NCI-H2107 treated with DMSO at 0.1 percent for 48 hours (cell line): ENCODE measurements around the gene LBX1.

Experiments used
- DNase-seq: peaks from one replicate; lab custom pipeline; 2025; ENCODE audit not compliant: unreplicated experiment; lab: John Stamatoyannopoulos, UW

LBX1 gene

DNA sequence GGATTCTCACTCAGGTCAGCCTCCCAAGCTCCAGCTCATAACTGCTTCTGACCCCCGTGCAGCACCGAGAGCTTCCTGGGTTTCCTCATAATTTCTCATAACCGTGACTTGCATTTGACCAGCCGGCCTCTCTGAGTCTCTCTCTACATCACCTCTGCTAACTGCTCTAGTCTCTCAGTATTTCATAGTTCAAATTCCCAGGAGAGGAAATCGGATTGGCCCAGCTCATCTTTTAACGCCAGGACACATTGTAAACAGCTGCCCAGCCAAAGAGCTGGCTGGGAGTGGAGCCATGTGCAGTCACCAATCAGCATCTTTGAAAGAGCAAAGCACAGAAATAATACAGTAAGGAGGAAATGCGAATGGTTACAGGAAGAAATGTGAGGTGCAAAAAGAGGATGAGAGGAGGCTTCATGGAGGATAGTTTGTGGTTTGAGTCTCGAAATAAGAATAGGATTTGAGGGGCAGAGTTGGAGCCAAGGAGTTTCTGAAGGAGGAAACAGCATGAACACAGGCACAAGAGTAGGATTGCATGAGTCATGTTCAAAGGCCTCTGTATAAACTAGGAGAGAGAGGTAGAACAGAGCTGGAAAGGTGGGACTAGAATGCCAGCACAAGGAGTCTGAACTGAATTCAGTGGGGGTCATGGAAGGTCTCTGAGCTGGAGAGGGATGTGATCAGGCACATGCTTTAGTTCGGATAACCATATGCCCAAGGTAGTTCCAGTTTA lies 15.2 kb upstream of the LBX1 start:
- no peak for DNase-seq

DNA sequence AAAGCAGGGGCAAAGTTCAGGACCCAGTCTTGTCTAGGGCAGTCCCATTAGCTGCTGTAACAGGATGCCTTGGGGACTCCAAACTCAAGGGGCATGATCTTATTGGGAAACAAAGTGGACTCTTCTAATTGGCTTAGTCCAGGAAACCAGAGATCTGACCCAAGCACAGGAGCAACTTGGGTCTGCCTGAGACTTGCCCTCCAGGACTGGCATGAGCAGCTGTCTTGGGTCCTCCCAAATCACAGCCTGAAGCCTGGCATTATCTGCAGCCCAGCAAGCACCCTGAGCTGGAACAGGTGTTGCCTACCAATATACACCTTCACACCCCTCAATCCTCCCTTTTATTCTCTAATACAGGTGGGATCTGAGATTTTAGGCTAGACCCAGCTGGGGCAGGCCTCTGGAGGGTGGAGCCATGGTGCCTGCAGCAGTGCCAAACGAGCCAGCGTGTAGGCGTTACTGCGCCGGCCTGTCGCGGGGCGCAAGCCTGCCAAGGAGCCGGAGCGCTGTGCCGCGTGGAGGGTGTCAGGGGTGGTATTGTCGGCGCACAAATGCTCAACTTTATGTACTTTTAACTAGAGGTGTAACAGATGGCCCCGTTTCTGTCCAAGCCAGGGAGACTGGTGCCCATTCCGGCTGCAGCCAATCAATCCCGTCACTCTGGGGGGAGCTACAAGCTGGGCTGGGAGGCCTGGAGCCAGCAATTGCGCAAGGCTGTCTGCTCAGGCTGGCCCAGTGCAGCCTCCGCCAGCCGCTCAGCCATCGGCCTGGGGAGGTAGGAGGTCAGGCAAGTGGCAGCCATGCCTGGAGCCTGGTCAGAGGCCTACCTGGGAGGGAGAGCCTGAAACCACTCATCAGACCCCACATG lies 12.8 kb upstream of the LBX1 start:
- no peak for DNase-seq

DNA sequence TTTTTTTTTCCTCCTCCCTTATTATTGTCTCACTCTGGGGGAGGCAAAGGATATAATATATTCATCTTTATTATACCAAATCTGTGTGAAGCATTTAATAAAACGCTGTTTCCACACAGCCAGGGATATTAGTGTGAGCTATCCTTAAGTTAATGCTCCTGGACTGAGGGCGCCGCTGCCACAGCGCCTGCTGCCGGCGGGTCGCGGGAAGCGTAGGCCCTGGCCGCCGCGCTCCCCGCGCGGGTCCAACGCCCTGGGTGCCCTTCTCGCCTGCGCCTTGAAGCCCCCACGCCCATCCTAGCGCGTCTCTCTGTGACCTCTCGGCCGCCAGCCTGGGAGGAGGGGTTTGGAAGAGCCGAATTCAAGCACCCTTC lies 9.5 kb upstream of the LBX1 start:
- DNase-seq = no peak

DNA sequence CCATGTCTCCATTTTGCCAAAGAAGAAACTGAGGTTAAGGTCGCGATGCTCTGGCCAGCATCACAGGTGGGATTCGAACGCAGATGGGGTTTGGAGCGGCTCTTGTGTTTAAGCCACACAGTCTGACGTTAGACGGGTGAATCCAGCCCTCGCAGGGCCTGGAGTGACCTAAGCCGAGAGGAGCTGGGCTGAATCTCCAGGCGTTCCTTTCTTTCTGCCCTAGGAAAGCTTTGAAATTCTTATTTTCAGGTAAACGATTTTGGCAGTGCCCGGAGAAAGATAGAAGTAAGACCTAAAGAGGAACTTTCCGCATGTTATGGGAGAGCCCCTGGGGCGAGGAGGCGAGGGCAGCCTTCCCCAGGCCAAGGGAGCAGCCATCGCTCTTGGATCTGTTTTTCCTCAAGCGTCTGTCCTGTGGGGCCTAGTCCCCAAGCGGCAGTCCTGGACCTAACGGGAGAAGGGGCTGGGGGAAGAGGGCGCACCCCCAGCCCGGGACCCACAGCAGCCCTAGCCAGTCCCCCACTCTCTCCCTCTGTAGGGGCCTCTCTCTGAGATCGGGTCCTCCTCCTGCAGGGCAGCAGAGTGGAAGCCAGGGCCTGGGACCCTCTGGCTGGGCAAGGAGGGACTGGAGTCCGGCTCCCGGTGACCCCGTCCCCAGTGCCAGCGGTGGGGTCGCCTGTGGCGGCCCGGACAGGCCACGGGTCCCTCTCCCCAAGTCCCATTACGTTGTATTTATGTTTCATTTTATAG lies 8.9 kb upstream of the LBX1 start:
- DNase-seq = no peak

DNA sequence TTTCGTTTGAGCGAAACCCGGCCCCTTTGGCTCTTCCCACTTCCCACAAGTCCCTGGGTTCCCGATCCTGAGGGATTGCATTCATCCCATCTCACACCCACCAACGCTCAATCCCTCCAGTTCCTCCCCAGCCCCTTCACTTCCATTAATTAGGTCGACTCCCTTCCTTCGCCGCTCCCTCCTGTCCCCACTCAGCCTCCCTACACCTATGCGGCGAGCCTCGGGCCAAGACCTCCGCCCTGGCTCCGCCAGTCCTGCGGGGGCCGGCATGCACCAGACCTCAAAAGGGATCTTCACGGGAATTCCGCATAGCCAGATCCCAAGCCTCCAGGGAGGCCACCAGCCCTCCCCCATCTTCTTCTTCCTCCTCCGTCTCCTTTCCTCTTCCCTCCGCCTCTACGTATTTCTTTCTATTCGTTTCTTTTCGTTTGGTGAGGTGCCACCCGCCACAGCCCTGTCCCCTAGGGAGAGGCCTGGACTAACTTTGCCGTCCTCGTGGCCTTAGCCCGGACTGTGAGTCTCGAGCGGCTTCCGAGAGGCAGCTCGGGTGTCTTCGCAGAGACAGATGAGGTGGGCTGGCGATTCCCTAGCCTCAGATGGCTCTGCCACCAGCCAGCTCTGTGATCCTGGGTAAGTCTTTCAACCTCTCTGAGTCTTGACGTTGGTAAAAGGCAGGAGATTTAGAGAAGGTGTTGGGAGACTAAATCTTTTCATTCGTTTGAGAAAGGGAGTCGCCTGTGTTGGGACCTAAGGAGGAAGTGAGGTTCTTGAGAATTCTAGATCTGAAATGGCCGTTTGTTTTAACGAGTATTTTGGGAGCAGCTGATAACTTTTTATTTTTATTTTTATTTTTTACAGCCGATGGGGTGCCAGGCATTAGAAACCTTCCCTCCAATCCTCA lies 8.1 kb upstream of the LBX1 start:
- no peak for DNase-seq

DNA sequence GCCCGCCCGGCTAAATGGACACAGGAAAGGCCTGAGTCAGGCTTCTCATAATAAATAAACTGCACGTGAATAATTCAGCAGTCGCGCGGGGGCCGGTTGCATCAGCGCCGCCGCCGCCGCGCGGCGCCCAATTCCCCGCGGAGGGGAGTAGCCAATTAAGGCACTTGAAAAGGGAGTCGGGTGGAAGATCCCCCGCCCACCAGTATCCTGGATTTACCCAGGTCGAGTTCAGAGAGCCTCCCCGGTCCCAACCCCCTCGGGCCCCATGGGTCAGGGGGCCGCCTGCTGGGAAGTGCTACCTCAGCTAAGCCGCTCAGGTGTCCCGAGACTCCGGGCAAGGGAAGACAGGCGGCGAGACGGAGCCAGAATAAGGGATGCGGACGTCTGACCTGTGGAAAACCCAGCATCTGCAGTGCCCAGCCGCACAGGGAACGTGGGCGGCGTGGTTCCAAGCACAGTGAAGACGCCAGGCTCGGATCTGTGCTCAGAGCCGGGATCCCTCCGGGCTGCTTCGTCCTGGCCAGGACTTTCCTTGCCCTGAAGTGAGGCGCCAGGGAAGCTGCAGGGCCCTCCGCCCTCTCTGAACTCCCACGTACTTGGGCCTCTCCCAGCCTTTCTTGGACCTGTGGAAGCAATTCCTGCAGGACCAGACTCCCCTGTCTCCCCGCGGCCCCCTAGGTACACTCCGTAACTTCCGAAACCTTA lies 7.3 kb upstream of the LBX1 start:
- no peak for DNase-seq

DNA sequence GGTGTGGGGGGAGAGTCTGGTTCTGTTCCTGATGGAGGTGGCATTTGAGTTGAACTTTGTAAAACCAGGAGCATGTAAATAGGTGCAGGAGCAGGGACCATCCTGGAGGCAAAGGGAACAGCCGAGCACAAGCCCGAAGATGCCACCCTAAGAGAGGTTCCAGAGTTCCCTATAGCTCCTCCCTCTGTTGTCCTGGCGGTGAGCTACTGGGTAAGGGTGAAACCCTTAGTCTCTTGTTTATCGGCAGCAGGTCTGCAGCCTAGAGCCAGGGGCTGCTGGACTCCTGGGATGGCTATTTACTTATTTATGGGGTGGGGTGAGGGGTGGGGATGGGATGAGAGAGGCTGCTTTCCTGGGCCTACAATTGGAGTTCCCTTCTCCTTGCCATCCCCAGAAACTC lies 6.5 kb upstream of the LBX1 start:
- no peak for DNase-seq

DNA sequence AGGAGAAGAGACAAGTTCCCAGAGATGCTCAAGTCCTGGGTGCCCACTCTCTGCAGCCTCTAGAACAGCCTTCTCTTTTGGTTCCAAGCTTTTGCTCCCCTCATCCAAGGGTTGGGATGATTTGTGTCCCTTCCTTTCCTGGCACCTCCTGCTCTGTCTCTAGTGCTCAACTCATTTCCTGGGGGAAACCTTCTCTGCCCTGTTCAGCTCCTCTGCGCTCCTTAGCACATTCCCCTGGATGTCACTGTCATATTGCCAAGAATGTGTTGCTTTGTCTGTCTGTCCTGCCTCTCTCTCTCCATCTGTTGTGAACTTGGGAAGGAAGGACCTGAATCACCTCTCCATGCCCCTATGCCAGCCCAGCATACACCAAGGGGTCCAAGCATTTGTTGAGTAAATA lies 5.1 kb upstream of the LBX1 start:
- DNase-seq = no peak

DNA sequence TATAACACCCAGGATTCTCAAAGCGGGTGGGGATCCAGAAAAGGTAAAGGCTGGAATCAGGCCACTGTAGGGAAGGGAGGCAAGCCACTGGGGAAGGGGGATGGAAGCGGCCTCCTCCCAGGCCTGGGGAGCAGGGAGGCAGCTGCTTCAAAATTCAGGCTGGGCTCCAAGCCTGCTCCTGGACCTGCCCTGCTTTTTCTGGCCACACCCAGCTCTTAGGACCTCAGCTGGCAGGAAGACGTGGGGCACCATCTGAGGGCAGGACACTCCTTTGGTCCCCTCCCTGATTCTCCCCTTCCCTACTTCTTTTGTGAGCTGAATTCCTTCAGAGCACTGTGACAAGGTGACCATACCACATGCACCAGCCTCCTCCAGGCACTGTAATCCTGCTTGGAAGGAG lies 4.6 kb upstream of the LBX1 start:
- no peak for DNase-seq

DNA sequence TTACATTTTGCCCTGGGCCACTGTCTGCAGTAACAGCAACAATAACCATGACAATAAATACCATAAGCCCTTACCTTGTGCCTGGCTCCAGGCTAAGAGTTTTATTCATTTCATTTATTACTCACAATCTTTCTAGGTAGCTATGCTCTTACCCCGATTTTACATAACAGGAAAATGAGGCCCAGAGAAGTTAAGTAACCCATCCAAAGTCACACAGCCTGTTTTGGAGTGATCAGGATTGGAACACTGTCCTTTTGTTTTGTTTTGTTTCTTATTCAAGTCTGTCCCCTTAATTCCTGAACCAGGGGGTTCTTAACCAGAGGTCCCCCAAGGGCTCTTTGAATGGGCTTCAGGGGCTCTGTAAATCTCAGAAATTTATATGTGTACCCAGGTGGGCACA lies 4.2 kb upstream of the LBX1 start:
- DNase-seq = no peak

DNA sequence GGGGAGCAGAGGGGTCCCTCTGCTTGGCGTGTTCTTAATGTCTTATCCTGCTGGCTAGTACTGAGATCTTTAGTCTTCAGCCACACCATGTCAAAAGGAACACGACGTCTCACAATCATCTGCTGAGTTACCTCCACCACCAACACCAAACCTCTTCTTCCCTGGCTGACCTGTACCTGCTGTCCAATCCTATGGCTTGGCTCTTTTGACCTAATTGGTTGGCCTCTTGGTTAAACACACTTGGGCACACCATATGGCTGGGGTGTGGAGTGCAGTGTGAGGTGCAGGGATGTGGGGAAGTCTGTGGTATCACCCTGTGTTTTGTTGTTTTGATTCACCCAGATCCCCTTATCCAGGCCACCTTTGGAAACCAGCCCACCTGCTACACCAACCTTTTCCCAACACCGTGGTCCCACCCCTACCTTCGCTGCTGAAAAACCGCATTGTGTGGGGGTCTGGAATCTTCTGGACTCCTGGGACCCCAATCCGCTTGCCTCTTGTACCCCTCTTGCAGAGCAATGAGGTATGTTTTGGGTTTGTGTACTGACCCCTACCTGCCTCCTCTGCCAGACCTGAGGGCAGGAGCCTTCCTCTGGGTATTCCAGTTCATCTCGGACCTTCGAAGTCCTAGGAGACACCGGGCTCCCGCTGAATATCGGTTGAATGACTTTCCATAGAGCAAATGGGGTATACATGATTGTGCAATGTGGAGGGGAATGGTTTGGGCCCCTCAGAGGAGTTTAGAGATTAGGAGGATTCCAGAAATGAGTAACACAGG lies 2.8 kb upstream of the LBX1 start:
- DNase-seq = no peak

DNA sequence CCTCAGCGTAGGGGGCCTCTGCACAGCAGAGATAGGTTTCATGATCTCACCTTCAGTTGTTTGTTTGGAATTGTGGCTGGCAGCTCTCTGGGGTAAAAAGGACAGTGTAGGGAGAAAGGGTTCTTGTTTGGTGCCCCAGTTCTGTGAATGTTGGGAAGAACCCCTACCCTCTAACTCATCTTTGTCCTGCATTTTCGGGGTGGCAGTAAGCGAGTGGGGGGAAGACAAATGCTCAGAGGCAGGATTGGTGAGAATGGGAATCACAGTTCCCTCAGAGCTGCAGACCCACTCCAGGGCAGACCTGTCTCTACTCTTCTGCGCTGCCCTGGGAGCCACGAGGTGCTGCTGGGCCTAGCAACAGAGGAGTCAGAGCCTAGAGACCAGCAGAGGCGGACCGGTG lies 1.8 kb upstream of the LBX1 start:
- no peak for DNase-seq

DNA sequence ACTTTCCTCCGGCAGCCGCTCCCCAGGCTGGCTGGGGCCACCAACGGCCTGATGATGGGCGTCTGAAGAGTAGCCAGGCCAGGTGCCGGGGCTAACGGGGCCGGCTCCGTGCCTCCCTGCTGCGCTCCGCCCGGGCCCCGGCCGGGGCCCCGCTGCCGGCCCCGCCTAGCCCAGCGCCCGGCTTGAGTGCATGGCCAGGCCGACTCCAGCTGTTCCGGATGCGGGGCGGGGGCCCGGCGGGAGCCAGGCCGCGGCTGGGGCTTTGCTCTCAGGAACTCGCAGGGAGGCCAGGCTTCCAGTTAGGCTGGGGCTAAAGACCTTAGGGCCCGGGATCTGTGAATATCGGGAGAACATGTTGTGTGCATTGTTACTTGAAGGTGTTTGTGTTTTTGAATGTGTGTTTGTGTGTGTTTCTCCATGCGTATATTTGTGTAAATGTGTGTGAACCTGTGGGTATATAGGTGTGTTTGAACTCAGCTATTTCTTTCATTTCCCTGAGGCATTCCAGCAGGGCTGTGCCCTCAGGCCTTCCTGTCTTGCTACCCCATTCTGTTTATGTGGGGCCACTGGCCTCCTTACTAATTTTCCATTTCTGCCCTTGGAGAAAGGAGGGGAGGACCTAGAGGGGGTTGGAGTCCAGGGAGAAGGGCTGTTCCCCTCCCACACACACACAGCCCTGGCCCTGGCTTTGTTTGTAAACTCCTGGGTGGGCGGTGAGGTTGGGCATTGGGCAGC lies 1.1 kb upstream of the LBX1 start:
- DNase-seq = no peak

DNA sequence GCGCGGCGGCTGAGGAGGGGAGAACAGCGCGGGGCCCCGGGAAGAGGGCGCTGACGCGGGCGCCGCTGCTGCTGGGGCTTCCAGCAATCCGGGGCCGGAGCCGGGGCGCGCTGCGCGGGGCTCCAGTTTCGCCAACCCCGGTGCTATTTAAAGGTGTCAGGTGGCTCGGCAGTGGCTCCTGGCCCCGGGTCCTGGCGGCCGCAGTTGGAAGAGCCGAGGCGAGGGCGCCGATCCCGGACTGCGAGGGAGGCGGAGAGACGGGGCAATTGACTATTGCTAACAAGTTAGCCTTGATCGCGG lies 347 bp downstream of the LBX1 start:
- DNase-seq = no peak

DNA sequence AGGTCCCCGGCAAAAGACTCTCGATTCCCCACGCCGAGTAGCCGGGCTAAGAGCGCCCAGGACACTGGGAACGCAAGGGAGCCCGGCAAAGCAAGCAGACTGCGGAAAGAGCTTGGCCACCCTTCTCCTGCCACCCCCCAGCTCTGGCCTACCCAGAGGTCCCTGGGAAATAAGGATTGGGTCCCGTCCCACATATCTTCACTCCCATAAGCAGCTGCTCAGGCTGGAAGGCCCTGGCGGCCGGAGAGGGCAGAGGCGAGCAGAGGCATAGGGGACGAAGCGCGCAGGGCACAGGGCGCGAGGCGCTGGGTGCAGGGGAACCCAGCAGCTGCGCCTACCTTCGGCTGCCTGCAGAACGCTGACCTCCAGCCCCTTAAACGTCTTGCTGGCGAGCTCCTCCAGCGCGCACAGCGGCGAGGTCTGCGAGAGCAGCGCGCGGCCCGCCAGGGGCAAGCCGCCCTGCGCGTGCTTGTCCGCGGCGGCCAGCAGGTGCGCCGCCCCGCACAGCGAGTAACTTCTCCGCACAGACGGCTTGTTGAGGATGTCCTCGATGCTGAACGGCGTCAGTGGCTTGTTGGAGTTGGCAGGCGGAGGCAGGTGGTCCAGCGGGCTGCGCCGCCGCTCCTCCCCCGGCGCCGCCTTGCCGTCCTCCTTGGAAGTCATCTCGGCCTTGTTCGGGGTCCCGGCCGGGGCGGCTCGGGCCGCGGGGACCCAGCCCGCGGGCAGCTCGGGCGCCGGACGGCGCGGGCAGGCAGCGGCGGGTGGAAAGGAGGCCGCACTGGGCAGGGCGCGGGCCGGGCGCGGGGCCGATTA lies 904 bp downstream of the LBX1 start:
- DNase-seq = no peak

DNA sequence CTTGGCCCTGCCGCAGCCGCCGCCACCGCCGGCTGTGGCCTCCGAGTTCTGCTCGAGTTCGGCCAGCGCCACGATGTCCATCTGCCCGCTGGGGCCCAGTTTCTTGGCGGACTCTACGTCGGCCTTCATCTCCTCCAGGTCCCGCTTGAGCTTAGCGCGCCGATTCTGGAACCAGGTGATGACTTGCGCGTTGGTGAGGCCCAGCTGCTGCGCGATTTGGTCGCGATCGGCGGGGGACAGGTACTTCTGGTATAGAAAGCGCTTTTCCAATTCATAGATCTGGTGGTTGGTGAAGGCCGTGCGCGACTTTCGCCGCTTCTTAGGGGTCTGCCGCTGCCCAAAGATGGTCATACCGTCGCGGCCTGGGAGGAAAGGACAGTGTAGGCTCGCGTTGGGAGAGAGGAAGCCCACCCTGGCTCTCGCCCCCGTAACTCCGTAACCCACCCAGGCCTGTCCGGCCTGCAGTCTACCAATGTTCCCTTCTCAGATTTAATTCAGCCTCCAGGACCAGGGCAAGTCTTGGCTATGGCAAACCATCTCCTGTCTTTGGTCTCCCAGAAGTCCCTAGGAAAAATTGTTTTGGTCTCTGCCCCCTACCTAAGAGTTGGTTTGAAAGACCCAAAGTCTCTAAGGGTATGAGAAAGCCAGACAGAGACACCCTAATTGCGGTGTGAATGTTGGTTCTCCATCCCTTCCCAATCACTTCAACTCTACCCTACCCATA lies 1.7 kb downstream of the LBX1 start:
- DNase-seq = no peak
